H1 (cell line): ENCODE data around the gene ZNF506. TPM values are rescaled to one million over a fixed set of nuclear protein-coding genes. Genes with fewer than 3 reads are reported as not detected.

Source experiments
- CTCF ChIA-PET: fragments of 300-600 bp; sonication (Branson Sonifier 250); formaldehyde crosslinking; loops from one replicate; lab custom pipeline; 2021; ENCODE audit not compliant: partially characterized antibody; lab: Charles Lee
- POLR2A ChIA-PET: fragments of 300-600 bp; sonication (Branson Sonifier 250); formaldehyde crosslinking; loops from one replicate; lab custom pipeline; 2021; ENCODE audit warnings: inconsistent platforms; ENCODE audit not compliant: partially characterized antibody; lab: Charles Lee
- DNase-seq, 2 experiments: peaks; one replicate each; pipeline versions ENCODE4 v3.0.0 to v3.0.0-alpha.2; 2010 to 2022; ENCODE audit warnings: low spot score in 2 of 2, low read depth in 1 of 2, mixed read lengths in 1 of 2
- FAIRE-seq: peaks from 2 replicates; lab custom pipeline; 2011; peaks lifted over from hg19 to GRCh38; lab: Jason Lieb, UNC
- H2AFZ ChIP-seq: 2 replicates; pipeline ENCODE4 v1.8.1; 2012; ENCODE audit warnings: low read length, inconsistent platforms
- H2AK5ac ChIP-seq: 2 replicates; pipeline ENCODE4 v1.6.1; 2013; ENCODE audit warnings: low read depth, low read length
- H2BK120ac ChIP-seq: replicated peaks from 2 replicates; pipeline ENCODE3; 2013; ENCODE audit warnings: low read depth, low read length, inconsistent platforms
- H2BK12ac ChIP-seq: 2 replicates; pipeline ENCODE4 v1.6.1; 2013; ENCODE audit warnings: low read depth, low read length
- H2BK15ac ChIP-seq: 2 replicates; pipeline ENCODE4 v1.6.1; 2013; ENCODE audit warnings: low read length
- H2BK20ac ChIP-seq: 2 replicates; pipeline ENCODE4 v1.6.1; 2013; ENCODE audit warnings: low read length
- H2BK5ac ChIP-seq: 2 replicates; pipeline ENCODE4 v1.6.1; 2013; ENCODE audit warnings: low read depth, low read length
- H3K14ac ChIP-seq: 2 replicates; pipeline ENCODE4 v1.6.1; 2013; ENCODE audit warnings: inconsistent platforms; ENCODE audit not compliant: insufficient read length
- H3K18ac ChIP-seq: 2 replicates; pipeline ENCODE4 v1.6.1; 2013; ENCODE audit warnings: low read length; ENCODE audit errors: extremely low read depth
- H3K23ac ChIP-seq: 2 replicates; pipeline ENCODE4 v1.6.1; 2013; ENCODE audit warnings: inconsistent platforms; ENCODE audit not compliant: insufficient read length
- H3K23me2 ChIP-seq: 2 replicates; pipeline ENCODE4 v1.6.1; 2013; ENCODE audit warnings: low read depth, low read length
- H3K27ac ChIP-seq: 2 replicates; pipeline ENCODE4 v1.6.1; 2011; ENCODE audit warnings: low read depth, low read length, inconsistent platforms
- H3K27me3 ChIP-seq, 4 experiments: replicated peaks in 1 of 4; 1 replicate in 1 of 4; 2 replicates in 3 of 4; pipeline versions ENCODE4 v1.6.1 to v1.8.1; 2011 to 2013; ENCODE audit warnings: low read length in 3 of 4, mild to moderate bottlenecking in 3 of 4, inconsistent platforms in 2 of 4, mixed read lengths in 2 of 4, moderate library complexity in 1 of 4; ENCODE audit not compliant: control insufficient read depth in 3 of 4, insufficient read depth in 3 of 4; ENCODE audit errors: extremely low read depth in 1 of 4
- H3K36me3 ChIP-seq, 4 experiments: 2 replicates each; pipeline versions ENCODE4 v1.6.1 to v1.8.1; 2011 to 2013; ENCODE audit warnings: mild to moderate bottlenecking in 4 of 4, low read length in 3 of 4, moderate library complexity in 2 of 4, control low read depth in 1 of 4, inconsistent platforms in 1 of 4; ENCODE audit not compliant: insufficient read depth in 4 of 4, control insufficient read depth in 2 of 4
- H3K4ac ChIP-seq: replicated peaks from 2 replicates; pipeline ENCODE3; 2013; ENCODE audit warnings: low read length, low read depth, mixed read lengths, inconsistent platforms; ENCODE audit not compliant: insufficient read length
- H3K4me1 ChIP-seq, 4 experiments: replicated peaks in 1 of 4; 1 replicate in 1 of 4; 2 replicates in 3 of 4; pipeline versions ENCODE4 v1.6.1 to v1.8.1; 2011 to 2013; ENCODE audit warnings: low read length in 3 of 4, inconsistent platforms in 2 of 4, mixed read lengths in 1 of 4; ENCODE audit not compliant: insufficient read depth in 4 of 4, control insufficient read depth in 3 of 4
- H3K4me2 ChIP-seq, 2 experiments: 2 replicates each; pipeline versions ENCODE4 v1.6.1 to v1.8.1; 2011 to 2013; ENCODE audit warnings: low read depth in 2 of 2, low read length in 2 of 2, control low read depth in 1 of 2, inconsistent platforms in 1 of 2, mild to moderate bottlenecking in 1 of 2; ENCODE audit not compliant: insufficient read depth in 1 of 2
- H3K4me3 ChIP-seq, 4 experiments: fragments of 200-600, 300-600 bp in 1 of 4; sonication (generic), shearing (Covaris generic), sonication (Bioruptor Twin) in 1 of 4; 2 replicates each; pipeline versions ENCODE4 v1.5.1 to v1.8.1; 2011 to 2016; ENCODE audit warnings: low read length in 4 of 4, low read depth in 3 of 4, control low read depth in 2 of 4, inconsistent platforms in 2 of 4, mild to moderate bottlenecking in 2 of 4, mixed read lengths in 1 of 4, moderate library complexity in 1 of 4; ENCODE audit not compliant: insufficient read depth in 2 of 4; ENCODE audit errors: extremely low read depth in 1 of 4
- H3K56ac ChIP-seq: replicated peaks from 2 replicates; pipeline ENCODE3; 2013; ENCODE audit warnings: low read depth, mild to moderate bottlenecking, mixed read lengths, low read length, inconsistent platforms; ENCODE audit not compliant: insufficient read length
- H3K79me1 ChIP-seq: 2 replicates; pipeline ENCODE4 v1.6.1; 2013; ENCODE audit warnings: low read depth, low read length, control low read depth
- H3K79me2 ChIP-seq, 2 experiments: 2 replicates each; pipeline versions ENCODE4 v1.6.1 to v1.8.1; 2012 to 2013; ENCODE audit warnings: low read length in 2 of 2, mild to moderate bottlenecking in 2 of 2, inconsistent platforms in 1 of 2; ENCODE audit not compliant: insufficient read depth in 2 of 2, control insufficient read depth in 1 of 2
- H3K9ac ChIP-seq, 4 experiments: replicated peaks in 1 of 4; 1 replicate in 1 of 4; 2 replicates in 3 of 4; pipeline versions ENCODE4 v1.6.1 to v1.8.1; 2011 to 2013; ENCODE audit warnings: low read depth in 3 of 4, low read length in 3 of 4, control low read depth in 2 of 4, mild to moderate bottlenecking in 2 of 4, moderate library complexity in 2 of 4, inconsistent platforms in 1 of 4; ENCODE audit errors: extremely low read depth in 1 of 4
- H3K9me3 ChIP-seq, 2 experiments: 2 replicates each; pipeline versions ENCODE4 v1.6.1 to v1.8.1; 2012 to 2013; ENCODE audit warnings: mild to moderate bottlenecking in 2 of 2, moderate library complexity in 2 of 2, control low read depth in 1 of 2, inconsistent platforms in 1 of 2, low read depth in 1 of 2, low read length in 1 of 2, mixed read lengths in 1 of 2; ENCODE audit not compliant: insufficient read depth in 2 of 2
- H4K20me1 ChIP-seq, 2 experiments: replicated peaks in 1 of 2; 2 replicates each; pipeline versions ENCODE3 to v1.8.1; 2011 to 2013; ENCODE audit warnings: inconsistent platforms in 2 of 2, low read length in 2 of 2, mild to moderate bottlenecking in 1 of 2; ENCODE audit not compliant: insufficient read depth in 2 of 2, control insufficient read depth in 1 of 2
- H4K5ac ChIP-seq: 2 replicates; pipeline ENCODE4 v1.6.1; 2013; ENCODE audit warnings: low read length, low read depth, mixed read lengths, inconsistent platforms; ENCODE audit not compliant: insufficient read length
- H4K8ac ChIP-seq: 2 replicates; pipeline ENCODE4 v1.8.0; 2013; ENCODE audit warnings: mild to moderate bottlenecking, moderate library complexity, low read length, inconsistent platforms; ENCODE audit not compliant: insufficient read depth; ENCODE audit errors: extremely low read depth
- H4K91ac ChIP-seq: replicated peaks from 2 replicates; pipeline ENCODE3; 2013; ENCODE audit warnings: low read length, mixed read lengths, inconsistent platforms; ENCODE audit not compliant: insufficient read length
- ATF3 ChIP-seq: IDR thresholded peaks from 2 replicates; pipeline ENCODE4 v1.6.1; 2011; ENCODE audit warnings: low read depth, mild to moderate bottlenecking, low read length; ENCODE audit not compliant: insufficient read depth
- BCL11A ChIP-seq, 2 experiments: IDR thresholded peaks; one replicate each; pipeline ENCODE4 v1.6.1; 2011; ENCODE audit warnings: low read depth in 2 of 2, low read length in 2 of 2, mild to moderate bottlenecking in 2 of 2
- E2F6 ChIP-seq: IDR thresholded peaks from 2 replicates; pipeline ENCODE4 v1.6.1; 2012; ENCODE audit warnings: inconsistent platforms
- MAFK ChIP-seq: IDR thresholded peaks from 2 replicates; pipeline ENCODE4 v1.6.1; 2012; ENCODE audit warnings: low read depth, mild to moderate bottlenecking, improper control_type of control experiment, low read length
- RNF2 ChIP-seq: fragments of 200-900, 300-1000 bp; sonication (generic); IDR thresholded peaks from 2 replicates; pipeline ENCODE4 v1.7.1; 2016; ENCODE audit warnings: borderline replicate concordance, low read depth, mild to moderate bottlenecking, antibody characterized with exemption, low read length; ENCODE audit not compliant: poor library complexity, severe bottlenecking; ENCODE audit errors: missing control alignments
- SIN3A ChIP-seq, 2 experiments: IDR thresholded peaks in 1 of 2; conservative IDR thresholded peaks in 1 of 2; 2 replicates each; pipeline ENCODE4 v1.6.1; 2011 to 2012; ENCODE audit warnings: low read length in 2 of 2, improper control_type of control experiment in 1 of 2, low read depth in 1 of 2, mild to moderate bottlenecking in 1 of 2
- SP4 ChIP-seq: IDR thresholded peaks from 2 replicates; pipeline ENCODE4 v1.6.1; 2012; ENCODE audit warnings: low read length, inconsistent platforms
- WGBS, 2 experiments: shearing (Covaris generic) in 1 of 2; methylation state at CpG; one replicate each; pipeline versions ENCODE4 v1.1.6 to v1.1.7; 2013 to 2015; ENCODE audit warnings: low lambda C conversion rate in 2 of 2, mixed read lengths in 2 of 2, inconsistent platforms in 1 of 2, low coverage in 1 of 2, missing lambda C conversion rate in 1 of 2; ENCODE audit not compliant: insufficient replicate concordance in 2 of 2, insufficient coverage in 1 of 2, insufficient read length in 1 of 2; ENCODE audit errors: extremely low coverage in 1 of 2, missing lambda C conversion rate in 1 of 2; 5-methylcytosine and 5-hydroxymethylcytosine counted together
- polyA plus RNA-seq, 7 experiments: library from polyadenylated mRNA; depleted of rRNA in 3 of 7; stranded (reverse) in 5 of 7; unstranded in 2 of 7; fragments of >200 nt in 5 of 7; fragments of 200-250 nt in 2 of 7; gene quantifications; 1 replicate in 5 of 7; 2 replicates in 1 of 7; 4 replicates in 1 of 7; pipeline versions ENCODE4 v1.2.1 to v1.2.3, GENCODE V29; 2011 to 2013; ENCODE audit warnings: missing spikeins in 2 of 7, mixed read lengths in 2 of 7
- total RNA-seq: library from RNA; stranded (reverse); fragmentation: NEBNext Ultra II Directional; extraction: Animal tissue kit (Norgen Biotek cat#: 25700); gene quantifications from 2 replicates; pipeline ENCODE4 v1.2.1, GENCODE V29; 2021
- TF ChIP-seq, protein P1 (sequence below): IDR thresholded peaks from 2 replicates; pipeline ENCODE4 v1.6.1; 2011; ENCODE audit warnings: low read length, improper control_type of control experiment

ZNF506 gene
- total and polyA plus RNA-seq, 2 of the 8 experiments (the other 6 are each of a cell fraction or from before 2014, with no cell fraction given): 4.5 to 8.3 TPM

DNA sequence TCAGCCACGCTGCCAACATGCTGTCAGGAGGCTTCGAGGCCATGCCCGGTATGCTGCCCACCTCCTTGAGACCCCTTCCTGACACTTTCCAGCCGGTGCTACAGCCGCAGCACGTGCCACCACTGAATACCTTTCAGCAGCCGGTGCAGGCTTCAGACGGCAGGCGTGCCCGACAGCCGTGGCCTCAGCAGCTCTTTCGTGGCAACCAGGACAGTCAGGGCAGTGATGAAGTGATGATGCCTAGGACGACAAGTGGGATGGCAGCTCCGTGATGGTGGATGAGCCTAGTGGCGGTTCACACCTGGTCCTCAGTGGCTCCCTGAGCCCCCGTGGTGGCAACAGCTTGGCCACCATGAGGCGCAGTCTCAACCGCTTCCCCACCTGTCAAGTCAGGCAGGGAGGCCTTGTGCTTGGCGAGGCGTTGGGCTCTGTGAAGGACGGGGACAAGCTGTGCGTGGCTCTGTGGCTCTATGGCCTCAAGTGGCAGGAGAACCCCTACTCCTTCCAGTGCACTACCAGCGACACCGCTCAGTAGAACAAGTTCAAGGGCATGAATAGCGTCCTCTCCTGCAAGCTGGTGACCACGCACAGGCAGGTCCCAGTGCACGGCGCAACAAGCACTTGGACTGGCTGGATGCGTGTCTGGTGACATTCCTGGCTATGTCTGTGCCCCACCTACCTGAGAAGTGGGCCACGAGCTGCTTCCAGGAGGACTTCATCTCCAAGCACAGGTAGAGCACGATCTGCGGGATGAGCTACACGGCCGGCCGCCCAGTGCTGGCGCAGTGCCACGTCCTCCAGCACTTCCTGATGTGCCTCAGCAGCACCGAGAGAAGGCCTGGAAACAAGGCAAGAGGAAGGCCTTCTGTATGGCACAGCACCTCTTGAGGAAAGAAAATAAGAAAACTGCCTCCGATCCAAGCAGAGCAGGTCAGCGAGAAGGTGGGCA, 70.4 kb downstream of the ZNF506 start:
- no peak overlapping the region for H2AFZ ChIP-seq
- no peak overlapping the region for H3K4ac ChIP-seq
- H3K36me3 ChIP-seq: no peaks in the 10 kb centered on the region
- FAIRE-seq (no peak), DNase-seq (no peak)
- ChIA-PET CTCF (interaction anchor here (0.8 kb wide), 1 partner anchor 198 kb away, joined by 3 read pairs; no protein-coding TSS in a partner anchor), POLR2A (interaction anchor here (0.6 to 2.4 kb wide), 2 partner anchors 18 to 414 kb away, joined by 3 to 6 read pairs; partner anchors contain the start of gene ZNF14)
- no peak overlapping the region for H2BK12ac ChIP-seq
- no peak overlapping the region for H3K9ac ChIP-seq
- no peak overlapping the region for H3K56ac ChIP-seq
- no peaks in the 10 kb centered on the region for H3K27me3 ChIP-seq
- H2BK5ac ChIP-seq: no peak overlapping the region
- H4K8ac ChIP-seq: peak overlapping the region; percentile 0; the same call in 1 of the 2 replicates
- H2BK120ac ChIP-seq: no peak overlapping the region
- no peak overlapping the region for H3K23ac ChIP-seq
- no peaks in the 10 kb centered on the region for H3K4me1 ChIP-seq
- H3K9me3 ChIP-seq: peaks cover 3 to 18% of the 10 kb centered on the region in 2 experiments; a peak in 1 of 4 replicates
- no peak overlapping the region for H2AK5ac ChIP-seq
- no peak overlapping the region for H3K18ac ChIP-seq
- H2BK20ac ChIP-seq: no peak overlapping the region
- H3K4me3 ChIP-seq: no peak overlapping the region
- H4K5ac ChIP-seq: no peak overlapping the region
- no peaks in the 10 kb centered on the region for H3K79me1 ChIP-seq
- no peak overlapping the region for H3K14ac ChIP-seq
- no peak overlapping the region for H4K91ac ChIP-seq
- no peak overlapping the region for H3K27ac ChIP-seq
- H4K20me1 ChIP-seq: no peaks in the 10 kb centered on the region
- 90% methylated on average over 40 of the region's 40 CpGs; no CpG with 5 or more reads in 1 of the 2 experiments for WGBS, 2 experiments
- H3K4me2 ChIP-seq: no peak overlapping the region
- no peaks in the 10 kb centered on the region for H3K79me2 ChIP-seq
- H2BK15ac ChIP-seq: no peak overlapping the region; the same call in 1 of the 2 replicates
- H3K23me2 ChIP-seq: no peaks in the 10 kb centered on the region
- TF ChIP-seq SIN3A (conservative IDR thresholded peaks at IDR 0.05 in 1 of 2, IDR thresholded peaks at IDR 0.05 in 1 of 2; ENCODE audit: low read depth in 1 of 2, low read length in 2 of 2): no peak
- no peak for TF ChIP-seq BCL11A (IDR thresholded peaks at IDR 0.05; ENCODE audit: low read depth in 2 of 2, low read length in 2 of 2)
- no peak for TF ChIP-seq ATF3
- no peak for TF ChIP-seq E2F6
- TF ChIP-seq MAFK: no peak
- TF ChIP-seq SP4: no peak
- no peak for TF ChIP-seq RNF2
- TF ChIP-seq, protein P1, sequence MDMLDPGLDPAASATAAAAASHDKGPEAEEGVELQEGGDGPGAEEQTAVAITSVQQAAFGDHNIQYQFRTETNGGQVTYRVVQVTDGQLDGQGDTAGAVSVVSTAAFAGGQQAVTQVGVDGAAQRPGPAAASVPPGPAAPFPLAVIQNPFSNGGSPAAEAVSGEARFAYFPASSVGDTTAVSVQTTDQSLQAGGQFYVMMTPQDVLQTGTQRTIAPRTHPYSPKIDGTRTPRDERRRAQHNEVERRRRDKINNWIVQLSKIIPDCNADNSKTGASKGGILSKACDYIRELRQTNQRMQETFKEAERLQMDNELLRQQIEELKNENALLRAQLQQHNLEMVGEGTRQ: no peak
